ENCODE results near the gene MRPL43. TPM values are rescaled to one million over a fixed set of nuclear protein-coding genes. Genes with fewer than 3 reads are reported as not detected.

MRPL43 gene
- total RNA-seq, 6 experiments from 2014 or later, result 37.0 to 73.5 (median 45.0) TPM

GRCh38 chr10:100986623-100986951 lies 710 bp downstream of the MRPL43 start:
- peaks cover 0 to 36% (median 6%) of the 10 kb centered on the region in 4 donors for H3K36me3 ChIP-seq
- H3K27ac ChIP-seq, result peak overlapping the region in 1 of 3 donors; percentile 78
- H3K27me3 ChIP-seq, result no peaks in the 10 kb centered on the region
- DNase-seq (no peak), ATAC-seq (peak in 1 of 4 donors; percentile 22)
- H3K9me3 ChIP-seq, result no peaks in the 10 kb centered on the region
- no peak for TF ChIP-seq CTCF (IDR thresholded peaks at IDR 0.05)
- TF ChIP-seq POLR2A (IDR thresholded peaks at IDR 0.05), result no peak
- 15% methylated on average over 8 of the region's 17 CpGs for WGBS (ENCODE audit: insufficient coverage, low coverage, low lambda C conversion rate, missing lambda C conversion rate)
- peak overlapping the region; percentile 64 to 96 (median 87) for H3K4me3 ChIP-seq
- peaks cover 0 to 29% (median 9%) of the 10 kb centered on the region in 4 donors for H3K4me1 ChIP-seq
- intact Hi-C loops (cut with DNase I), result no loop called here

GRCh38 chr10:100985336-100985735 lies 2.0 kb downstream of the MRPL43 start:
- TF ChIP-seq POLR2A (IDR thresholded peaks at IDR 0.05) (peak; percentile 7), CTCF (IDR thresholded peaks at IDR 0.05) (no peak)
- ATAC-seq (peak; percentile 5 to 18 (median 13)), DNase-seq (no peak)
- H3K9me3 ChIP-seq, result no peaks in the 10 kb centered on the region
- intact Hi-C loops (cut with DNase I), result no loop called here
- peaks cover 0 to 39% (median 5%) of the 10 kb centered on the region in 4 donors for H3K36me3 ChIP-seq
- no peak overlapping the region for H3K27ac ChIP-seq
- no peak overlapping the region for H3K4me3 ChIP-seq
- peaks cover 0 to 29% (median 9%) of the 10 kb centered on the region in 4 donors for H3K4me1 ChIP-seq
- H3K27me3 ChIP-seq, result no peaks in the 10 kb centered on the region
- 39% methylated on average over 5 of the region's 5 CpGs for WGBS (ENCODE audit: insufficient coverage, low coverage, low lambda C conversion rate, missing lambda C conversion rate)

- DNase-seq (peak in 1 of 3 donors; percentile 46), ATAC-seq (no peak)
- intact Hi-C loops (cut with DNase I), result no loop called here
- Histone ChIP-seq H3K27me3 (no peaks in the 10 kb centered on the region), H3K4me3 (no peak overlapping the region), H3K27ac (no peak overlapping the region), H3K36me3 (peaks cover 0 to 45% (median 8%) of the 10 kb centered on the region in 4 donors), H3K4me1 (peaks cover 0 to 29% (median 9%) of the 10 kb centered on the region in 4 donors), H3K9me3 (no peaks in the 10 kb centered on the region)
- WGBS (ENCODE audit: insufficient coverage, low coverage, low lambda C conversion rate, missing lambda C conversion rate), result no CpG with 5 or more reads among the region's 2 CpGs
- TF ChIP-seq CTCF (IDR thresholded peaks at IDR 0.05) (no peak), POLR2A (IDR thresholded peaks at IDR 0.05) (no peak)
These were observed 2.6 kb downstream of the MRPL43 start for GRCh38 chr10:100984672-100985177.

GRCh38 chr10:100983868-100984671 lies 3.2 kb downstream of the MRPL43 start:
- Histone ChIP-seq H3K4me1 (peaks cover 0 to 29% (median 9%) of the 10 kb centered on the region in 4 donors), H3K27ac (no peak overlapping the region), H3K4me3 (no peak overlapping the region), H3K27me3 (no peaks in the 10 kb centered on the region), H3K36me3 (peaks cover 0 to 52% (median 10%) of the 10 kb centered on the region in 4 donors), H3K9me3 (no peaks in the 10 kb centered on the region)
- intact Hi-C loops (cut with DNase I), result no loop called here
- WGBS (ENCODE audit: insufficient coverage, low coverage, low lambda C conversion rate, missing lambda C conversion rate), result 85% methylated on average over 3 of the region's 13 CpGs
- DNase-seq, result peak in 1 of 3 donors; percentile 39
- ATAC-seq, result no peak
- no peak for TF ChIP-seq POLR2A (IDR thresholded peaks at IDR 0.05)
- TF ChIP-seq CTCF (IDR thresholded peaks at IDR 0.05), result no peak

Data from right lobe of liver (tissue), 6 donors.